Dermis microvascular lymphatic vessel endothelial cell (primary cell): ENCODE measurements around the gene MYO19. TPM values are rescaled to one million over a fixed set of nuclear protein-coding genes. Genes with fewer than 3 reads are reported as not detected.
"Not testable (repeated sequence)": the region's sequence is repeated elsewhere in the genome, so short reads cannot be mapped to it uniquely, and the experiment has no call there.

Experiments used
- DNase-seq, 2 donors: peaks; one replicate each; pipeline versions ENCODE4 v3.0.0 to v3.0.0-alpha.2; 2010; ENCODE audit warnings: low read depth in 2 of 2
- total RNA-seq: library from RNA; depleted of rRNA; stranded (reverse); fragments of >200 nt; gene quantifications from 2 replicates; pipeline ENCODE4 v1.2.1, GENCODE V29; 2014

The MYO19 gene
- total RNA-seq, 1 donor from 2014 or later, result 30.8 TPM

DNA sequence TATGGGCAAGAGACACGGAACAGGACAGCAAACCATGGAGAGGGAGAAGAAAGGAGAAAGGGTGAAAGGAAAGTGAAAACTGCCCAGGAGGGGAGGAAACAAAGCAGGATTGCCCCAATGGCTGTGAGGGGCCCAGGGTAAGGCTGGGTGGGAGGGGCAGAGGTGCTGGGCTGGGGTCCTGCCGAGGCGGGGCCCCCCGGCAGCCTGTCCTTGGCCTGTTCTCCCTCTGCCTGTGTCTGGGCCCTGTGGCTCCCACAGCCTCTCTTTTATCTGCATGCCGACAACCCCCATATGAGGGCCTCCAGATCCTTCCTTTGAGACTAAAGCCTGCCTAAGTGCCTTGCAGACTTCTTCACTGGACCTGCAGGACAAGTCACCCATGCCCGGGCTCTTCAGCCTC is 32.7 kb downstream of the MYO19 start:
- no peak for DNase-seq

GRCh38 chr17:36501351-36501750 is 33.3 kb downstream of the MYO19 start:
- no peak for DNase-seq

DNA sequence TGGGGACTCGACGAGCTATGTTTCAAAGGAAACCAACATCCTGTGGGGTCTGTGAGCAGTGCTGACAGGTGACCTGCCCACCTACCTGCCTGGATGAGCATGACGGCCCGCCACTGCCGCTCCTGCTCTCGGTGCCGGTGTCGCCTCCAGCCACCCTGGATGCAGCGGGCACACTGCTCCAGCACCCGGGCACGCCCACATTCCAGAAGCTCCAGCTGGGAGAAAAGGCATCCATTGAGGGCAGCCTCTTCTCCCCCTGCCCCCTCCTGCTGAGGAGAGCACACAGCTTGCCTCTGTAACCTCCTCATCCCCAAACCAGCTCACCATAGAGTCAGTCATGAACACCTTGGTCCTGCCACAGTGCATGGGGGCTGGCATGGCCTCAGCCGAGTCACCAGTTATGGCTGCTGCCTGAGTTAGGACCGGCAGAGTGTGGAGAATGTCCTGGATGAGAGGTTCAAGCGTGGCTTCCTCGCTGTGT is 33.9 kb downstream of the MYO19 start:
- no peak for DNase-seq

DNA sequence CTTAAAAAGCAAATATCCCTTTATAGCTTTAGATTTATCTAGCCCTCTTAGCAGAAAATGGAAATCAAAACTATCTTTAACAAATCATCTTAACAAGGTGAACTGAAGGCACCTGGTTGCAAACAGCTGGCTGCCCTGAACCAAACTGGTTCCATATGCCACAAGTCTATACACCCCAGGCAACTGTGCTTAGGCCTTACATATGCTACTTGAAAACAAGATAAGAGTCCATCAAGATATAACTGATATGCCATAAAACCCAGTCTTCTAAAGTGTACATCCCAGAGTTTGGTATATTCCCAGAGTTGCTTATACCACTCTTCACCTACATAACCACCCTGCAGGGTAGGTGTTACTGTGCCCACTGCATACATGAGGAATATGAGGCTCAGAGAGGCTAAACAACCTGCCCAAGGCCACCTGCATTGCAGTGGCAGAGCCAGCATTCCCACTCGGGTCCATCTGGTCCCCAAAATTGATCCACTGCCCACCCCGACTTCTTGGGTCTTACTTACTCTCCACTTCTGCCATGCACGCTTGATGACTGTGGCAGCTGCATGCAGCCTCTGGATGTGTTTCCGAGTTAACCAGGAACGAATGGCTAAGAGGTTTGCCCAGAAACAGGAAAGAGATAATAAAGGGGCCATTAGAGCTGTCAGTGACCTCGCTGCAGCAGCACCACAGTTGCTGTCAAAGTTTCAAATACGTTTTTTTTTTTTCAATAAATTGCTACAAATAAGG is 35.9 kb downstream of the MYO19 start:
- no peak for DNase-seq

DNA sequence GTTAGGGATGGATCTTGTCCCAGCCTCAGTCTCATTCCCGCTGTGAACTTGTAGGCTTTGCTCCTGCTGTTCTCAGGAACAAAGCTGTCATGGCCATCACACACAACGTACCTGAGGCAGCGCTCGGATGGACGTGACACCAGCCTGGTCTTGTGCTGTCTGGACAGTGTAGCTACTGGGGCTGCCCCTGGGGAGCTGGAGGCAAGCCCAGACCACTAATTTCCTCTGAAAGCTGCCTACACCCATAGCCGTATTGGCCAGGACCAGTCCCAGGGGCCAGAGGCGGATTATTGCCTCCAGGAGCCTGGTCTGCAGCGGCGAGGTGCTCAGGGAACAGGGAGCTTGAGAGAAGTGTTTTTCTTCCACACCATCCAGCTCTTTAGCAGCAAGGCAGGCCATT is 36.5 kb downstream of the MYO19 start:
- DNase-seq, result no peak

GRCh38 chr17:36496018-36496789 is 38.5 kb downstream of the MYO19 start:
- no peak for DNase-seq

DNA sequence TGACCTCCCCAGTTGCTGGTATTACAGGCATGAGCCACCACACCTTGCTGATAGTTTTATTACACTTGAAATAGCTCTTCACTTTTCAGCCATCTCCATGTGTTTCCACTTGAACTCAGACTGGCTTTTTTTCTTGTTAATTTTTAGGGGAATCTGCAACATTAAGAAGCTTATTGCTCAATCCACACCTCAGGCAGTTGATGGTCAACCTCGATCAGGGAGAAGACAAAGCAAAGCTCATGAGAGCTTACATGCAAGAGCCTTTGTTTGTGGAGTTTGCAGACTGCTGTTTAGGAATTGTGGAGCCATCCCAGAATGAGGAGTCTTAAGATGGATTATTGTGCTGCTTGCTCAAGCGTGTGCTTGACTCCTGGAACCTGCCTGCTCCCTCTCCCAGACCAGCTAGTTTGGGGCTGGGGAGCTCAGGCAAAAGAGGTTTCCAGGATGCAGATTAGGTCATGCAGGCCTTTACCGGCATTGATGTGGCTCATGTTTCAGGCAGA is 39.5 kb downstream of the MYO19 start:
- no peak for DNase-seq

GRCh38 chr17:36494674-36495073 is 40.0 kb downstream of the MYO19 start:
- no peak for DNase-seq

DNA sequence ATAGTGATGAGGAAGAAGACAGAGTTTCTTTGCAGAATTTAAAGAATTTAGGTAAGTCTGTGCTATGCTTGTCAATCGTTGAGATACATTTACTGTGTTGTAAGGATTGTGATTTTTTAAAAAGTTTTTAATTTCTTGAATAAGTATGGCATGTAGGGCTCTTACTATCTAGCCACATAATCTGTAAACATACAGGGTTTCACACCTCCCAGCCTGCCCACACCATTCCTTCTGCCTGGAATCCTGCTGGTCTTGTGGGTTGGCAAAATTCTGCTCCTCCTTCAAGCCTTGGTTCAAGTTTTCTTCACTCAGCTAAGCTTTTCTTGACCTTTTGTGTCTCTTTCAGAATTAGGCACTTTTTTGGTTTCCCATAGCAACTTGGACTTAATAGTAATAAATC is 40.7 kb downstream of the MYO19 start:
- no peak for DNase-seq

GRCh38 chr17:36486204-36487194 is 48.2 kb downstream of the MYO19 start, which contains the start of gene ZNHIT3:
ZNHIT3 (plus strand) TSS chr17:36486681; CDS start chr17:36486700, 19 bp downstream.
- peak; percentile 91 to 95 for DNase-seq

DNA sequence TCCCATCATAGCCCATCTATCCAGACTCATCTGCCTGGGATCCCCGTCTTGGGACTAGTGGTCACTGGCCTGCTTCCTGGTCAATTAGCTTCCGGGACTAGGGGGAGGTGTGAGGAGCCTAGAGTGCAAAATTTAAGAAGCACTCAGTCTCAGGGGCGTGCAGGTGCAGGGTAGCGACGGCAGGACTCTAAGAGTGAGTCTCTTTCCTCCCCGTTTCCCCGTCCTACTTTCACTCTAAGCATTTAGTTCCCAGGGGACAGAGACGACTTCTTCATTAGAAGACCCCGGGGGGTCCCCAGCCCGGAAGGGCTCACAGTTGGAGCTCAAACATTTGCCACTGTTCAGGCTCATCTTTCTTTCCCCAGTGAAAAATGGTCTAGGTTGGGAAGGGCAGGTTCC is 48.9 kb downstream of the MYO19 start:
- DNase-seq, result no peak

- DNase-seq, result no peak
These were observed 49.6 kb downstream of the MYO19 start for GRCh38 chr17:36485027-36485426.

- DNase-seq, result not testable (repeated sequence)
These were observed 50.6 kb downstream of the MYO19 start for GRCh38 chr17:36484021-36484420.

GRCh38 chr17:36482611-36483504 is 51.8 kb downstream of the MYO19 start:
- DNase-seq, result peak; percentile 45 to 83

DNA sequence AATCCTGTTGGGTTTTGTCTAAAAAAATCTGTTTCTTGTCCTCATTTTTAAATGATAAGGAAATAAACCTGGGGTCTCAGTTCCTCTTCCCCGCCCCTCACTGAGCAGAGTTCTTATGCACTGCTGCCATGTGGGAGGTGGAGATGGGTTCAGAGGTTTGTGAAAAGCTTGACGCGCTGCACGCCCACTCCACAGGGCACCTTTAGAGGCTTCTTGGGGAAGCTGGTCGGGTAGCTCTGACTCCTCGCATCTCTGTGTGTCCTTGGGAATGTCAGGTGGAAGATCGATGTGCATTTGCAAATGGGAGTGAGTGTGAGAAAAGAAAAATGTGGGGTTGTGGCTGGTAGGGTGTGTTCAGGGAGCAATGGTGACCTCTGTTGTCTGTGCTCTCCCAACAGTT is 52.8 kb downstream of the MYO19 start:
- no peak for DNase-seq

DNA sequence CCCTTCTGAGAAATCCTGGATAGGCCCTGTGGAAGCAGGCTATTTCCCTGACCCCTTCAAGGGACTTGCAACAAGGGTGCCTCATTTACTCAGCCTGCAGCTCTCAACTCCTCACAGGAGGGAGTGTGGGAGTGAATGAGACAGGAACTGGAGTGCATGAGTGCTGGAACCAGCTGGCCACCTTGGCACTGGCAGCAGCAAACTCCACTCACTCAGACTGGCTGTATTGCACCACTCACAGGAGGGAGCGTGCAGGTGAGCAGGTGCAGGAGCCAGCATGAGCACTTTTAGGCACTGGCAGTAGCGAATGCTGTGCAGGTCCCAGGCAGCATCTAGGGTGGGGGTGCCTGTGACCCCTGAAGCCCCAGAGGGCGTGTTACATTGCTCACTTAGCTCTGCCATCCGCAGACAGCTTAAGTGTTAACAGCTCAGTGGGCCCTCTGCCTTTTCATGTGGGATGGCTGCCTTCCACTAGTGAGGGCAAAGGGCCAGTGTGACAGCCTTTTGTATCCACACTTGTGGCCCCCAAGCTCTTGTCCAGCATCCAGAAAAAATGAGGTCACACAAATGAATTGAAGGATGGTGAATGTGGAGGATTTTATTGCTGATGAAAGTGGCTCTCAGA is 59.2 kb downstream of the MYO19 start:
- no peak for DNase-seq

DNA sequence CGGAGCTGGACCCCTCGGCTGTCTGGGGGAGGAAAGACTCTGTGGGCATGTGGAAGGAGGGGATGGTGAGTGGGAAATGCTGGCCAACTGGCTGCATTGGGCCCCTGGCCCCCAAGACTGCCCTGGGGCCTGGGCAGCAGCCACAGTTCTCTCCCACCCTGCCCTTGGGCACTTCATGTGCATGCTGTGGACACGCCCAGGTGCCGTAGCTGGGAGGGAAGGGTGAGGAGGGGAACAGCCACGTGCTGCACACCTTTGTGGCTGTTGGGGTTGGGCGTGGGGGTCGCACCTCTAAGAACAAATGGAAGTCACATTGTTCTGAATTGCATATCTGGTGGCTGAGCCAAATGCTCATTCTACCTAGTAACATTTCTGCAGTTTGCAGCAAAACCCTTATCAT is 60.1 kb downstream of the MYO19 start:
- no peak for DNase-seq

DNA sequence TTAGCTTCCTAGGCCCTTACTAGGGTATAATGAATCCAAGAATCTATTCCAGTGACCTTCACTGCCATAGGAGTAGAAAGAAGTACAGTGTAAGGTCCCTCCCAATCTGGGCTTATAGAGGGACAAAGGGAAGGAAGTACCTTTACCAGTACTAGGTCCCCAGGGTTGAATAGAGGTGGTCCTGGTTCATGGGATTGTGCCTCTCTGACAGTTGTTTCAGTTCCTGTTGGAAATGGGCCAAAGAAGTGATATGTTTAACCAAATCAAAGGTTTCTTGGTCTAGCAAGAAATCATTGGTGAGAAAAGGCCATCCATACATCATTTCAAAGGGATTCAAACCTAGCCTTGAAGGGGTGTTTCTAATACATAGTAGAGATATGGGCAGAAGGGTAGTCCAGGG is 64.2 kb downstream of the MYO19 start:
- no peak for DNase-seq

GRCh38 chr17:36469733-36470132 is 64.9 kb downstream of the MYO19 start:
- no peak for DNase-seq
